Esophagus squamous epithelium (tissue), 4 donors: ENCODE measurements around the gene LEO1.

Experiments
- CTCF ChIP-seq, 6 experiments: fragments of 450-650 bp in 4 of 6; fragments of 200-600 bp in 2 of 6; sonication (generic) in 2 of 6; IDR thresholded peaks; one replicate each; pipeline ENCODE4 v1.5.1; 2016 to 2019; ENCODE audit warnings: antibody characterized with exemption in 6 of 6, mild to moderate bottlenecking in 4 of 6, moderate library complexity in 4 of 6
- POLR2A ChIP-seq, 4 donors: fragments of 450-650 bp; IDR thresholded peaks; one replicate each; pipeline ENCODE4 v1.6.1; 2017; ENCODE audit warnings: antibody characterized with exemption in 4 of 4, mild to moderate bottlenecking in 4 of 4, moderate library complexity in 3 of 4

DNA sequence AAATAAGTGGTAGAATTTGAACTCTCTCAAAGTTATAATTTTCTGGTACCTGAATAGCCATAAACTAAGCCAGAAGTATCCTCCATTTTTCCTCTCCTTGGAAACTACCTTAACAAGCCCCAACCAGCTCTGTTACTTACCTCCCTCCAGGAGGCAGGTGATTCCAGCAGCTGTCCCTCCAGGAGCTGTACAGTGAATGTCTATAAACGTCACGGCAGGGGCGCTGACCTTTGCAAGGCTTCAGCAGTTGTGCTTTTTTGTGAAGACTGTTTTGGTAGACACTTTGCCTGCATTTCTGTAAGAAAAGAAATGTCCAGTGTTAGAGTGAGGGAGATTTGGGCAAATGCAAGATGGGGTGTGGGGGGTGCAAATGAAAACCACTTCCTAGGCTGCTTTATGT lies 67.2 kb downstream of the LEO1 start:
- no peak for TF ChIP-seq CTCF (IDR thresholded peaks at IDR 0.05)
- no peak for TF ChIP-seq POLR2A (IDR thresholded peaks at IDR 0.05)
